ENCODE measurements around the gene ARID3A. TPM values are rescaled to one million over a fixed set of nuclear protein-coding genes. Genes with fewer than 3 reads are reported as not detected.

The ARID3A gene
- total RNA-seq, 1 experiment from 2014 or later, result 5.6 TPM

GRCh38 chr19:938233-938923 lies 12.5 kb downstream of the ARID3A start:
- Histone ChIP-seq H3K36me3 (ENCODE audit: low read depth, low read length) (no peaks in the 10 kb centered on the region), H3F3A (ENCODE audit: low read length, unreplicated experiment) (no peaks in the 10 kb centered on the region), H3K27me3 (ENCODE audit: low read length) (no peaks in the 10 kb centered on the region), H3K4me3 (ENCODE audit: low read length) (no peak overlapping the region), H3K9ac (ENCODE audit: low read length) (no peak overlapping the region), H3K79me2 (ENCODE audit: low read length) (peaks cover 4% of the 10 kb centered on the region; the same call in 1 of the 2 replicates), H3K27ac (ENCODE audit: low read length) (no peak overlapping the region), H4K20me1 (ENCODE audit: low read length) (no peaks in the 10 kb centered on the region), H3K9me2 (replicated peaks; ENCODE audit: low read length) (no peaks in the 10 kb centered on the region), H2AFZ (ENCODE audit: low read length) (no peak overlapping the region), H3K9me3 (ENCODE audit: low read length) (no peaks in the 10 kb centered on the region), H3K4me2 (ENCODE audit: low read length) (no peak overlapping the region), H3K4me1 (ENCODE audit: insufficient read depth, low read length) (peaks cover 29% of the 10 kb centered on the region; the same call in 1 of the 2 replicates)
- CTCF ChIA-PET, result no interaction called here
- ATAC-seq, result no peak
- intact Hi-C loops (cut with micrococcal nuclease), result no loop called here
- POLR2A ChIA-PET (ENCODE audit: unreplicated experiment), result no interaction called here
- TF ChIP-seq, protein P1, sequence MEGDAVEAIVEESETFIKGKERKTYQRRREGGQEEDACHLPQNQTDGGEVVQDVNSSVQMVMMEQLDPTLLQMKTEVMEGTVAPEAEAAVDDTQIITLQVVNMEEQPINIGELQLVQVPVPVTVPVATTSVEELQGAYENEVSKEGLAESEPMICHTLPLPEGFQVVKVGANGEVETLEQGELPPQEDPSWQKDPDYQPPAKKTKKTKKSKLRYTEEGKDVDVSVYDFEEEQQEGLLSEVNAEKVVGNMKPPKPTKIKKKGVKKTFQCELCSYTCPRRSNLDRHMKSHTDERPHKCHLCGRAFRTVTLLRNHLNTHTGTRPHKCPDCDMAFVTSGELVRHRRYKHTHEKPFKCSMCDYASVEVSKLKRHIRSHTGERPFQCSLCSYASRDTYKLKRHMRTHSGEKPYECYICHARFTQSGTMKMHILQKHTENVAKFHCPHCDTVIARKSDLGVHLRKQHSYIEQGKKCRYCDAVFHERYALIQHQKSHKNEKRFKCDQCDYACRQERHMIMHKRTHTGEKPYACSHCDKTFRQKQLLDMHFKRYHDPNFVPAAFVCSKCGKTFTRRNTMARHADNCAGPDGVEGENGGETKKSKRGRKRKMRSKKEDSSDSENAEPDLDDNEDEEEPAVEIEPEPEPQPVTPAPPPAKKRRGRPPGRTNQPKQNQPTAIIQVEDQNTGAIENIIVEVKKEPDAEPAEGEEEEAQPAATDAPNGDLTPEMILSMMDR (conservative IDR thresholded peaks at IDR 0.05; ENCODE audit: low read depth, low read length), result no peak
- no peak for TF ChIP-seq EZH2 (IDR thresholded peaks at IDR 0.05; ENCODE audit: low read length, unreplicated experiment)
- no TSS peak for BruUV-seq (replicated peaks)
- DNase-seq, result no peak

DNA sequence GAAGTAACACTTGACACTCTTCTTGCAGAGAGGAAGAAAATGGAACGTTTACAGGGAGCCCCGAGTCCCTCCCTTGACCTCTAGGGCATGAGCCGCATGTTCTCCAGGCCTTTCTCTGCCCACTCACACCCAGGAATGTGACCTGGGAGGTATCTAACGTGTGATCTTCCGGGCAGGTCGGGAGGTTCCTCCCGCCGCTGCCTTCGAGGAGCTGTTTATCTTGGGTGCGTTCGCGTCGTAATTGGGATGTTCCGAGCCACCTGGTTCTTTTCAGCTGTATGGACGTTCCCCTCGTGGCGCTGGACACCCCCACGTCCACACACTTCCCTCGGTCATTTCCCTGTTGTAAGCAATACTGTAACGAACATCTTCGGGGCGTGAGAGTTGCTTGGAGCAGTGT lies 13.6 kb downstream of the ARID3A start:
- peaks cover 4% of the 10 kb centered on the region; the same call in 1 of the 2 replicates for H3K79me2 ChIP-seq (ENCODE audit: low read length)
- no peaks in the 10 kb centered on the region for H3F3A ChIP-seq (ENCODE audit: low read length, unreplicated experiment)
- no peaks in the 10 kb centered on the region for H3K36me3 ChIP-seq (ENCODE audit: low read depth, low read length)
- H2AFZ ChIP-seq (ENCODE audit: low read length), result no peak overlapping the region
- CTCF ChIA-PET, result no interaction called here
- H3K9me3 ChIP-seq (ENCODE audit: low read length), result no peaks in the 10 kb centered on the region
- BruUV-seq (replicated peaks), result no TSS peak
- TF ChIP-seq EZH2phosphoT487 (IDR thresholded peaks at IDR 0.05; ENCODE audit: borderline replicate concordance, low read length) (no peak), EZH2 (IDR thresholded peaks at IDR 0.05; ENCODE audit: low read length, unreplicated experiment) (no peak)
- TF ChIP-seq, protein P1 (conservative IDR thresholded peaks at IDR 0.05; ENCODE audit: low read depth, low read length), result no peak
- H3K9me2 ChIP-seq (replicated peaks; ENCODE audit: low read length), result no peaks in the 10 kb centered on the region
- intact Hi-C loops (cut with micrococcal nuclease), result no loop called here
- ATAC-seq, result no peak
- no peak overlapping the region for H3K4me3 ChIP-seq (ENCODE audit: low read length)
- DNase-seq, result no peak
- no peak overlapping the region for H3K27ac ChIP-seq (ENCODE audit: low read length)
- H3K27me3 ChIP-seq (ENCODE audit: low read length), result no peaks in the 10 kb centered on the region
- no peak overlapping the region for H3K9ac ChIP-seq (ENCODE audit: low read length)
- POLR2A ChIA-PET (ENCODE audit: unreplicated experiment), result no interaction called here
- no peak overlapping the region for H3K4me2 ChIP-seq (ENCODE audit: low read length)
- H4K20me1 ChIP-seq (ENCODE audit: low read length), result no peaks in the 10 kb centered on the region
- peaks cover 25% of the 10 kb centered on the region; the same call in 1 of the 2 replicates for H3K4me1 ChIP-seq (ENCODE audit: insufficient read depth, low read length)

DNA sequence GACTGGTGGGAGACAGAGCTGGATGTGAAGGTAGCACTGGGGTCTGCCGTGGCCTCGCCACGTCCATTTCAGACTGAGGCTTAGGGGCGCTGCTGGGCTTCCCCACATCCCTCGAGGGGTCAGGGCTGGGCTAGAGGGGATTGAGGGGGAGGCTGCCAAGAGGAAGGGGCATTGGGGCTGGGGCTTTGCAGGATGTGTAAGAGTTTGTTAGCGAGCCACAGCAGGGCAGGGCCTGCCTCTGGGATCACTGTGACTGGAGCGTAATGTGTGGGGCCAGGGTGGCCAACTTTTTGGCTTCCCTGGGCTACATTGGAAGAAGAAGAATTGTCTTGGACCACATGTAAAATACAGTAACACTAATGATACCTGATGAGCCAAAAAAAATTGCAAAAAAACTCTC lies 14.1 kb downstream of the ARID3A start:
- no TSS peak for BruUV-seq (replicated peaks)
- POLR2A ChIA-PET (ENCODE audit: unreplicated experiment), result no interaction called here
- no peak overlapping the region for H3K9ac ChIP-seq (ENCODE audit: low read length)

More for the DNA sequence above, 14.1 kb downstream of the ARID3A start:
- Histone ChIP-seq H3K27ac (ENCODE audit: low read length) (no peak overlapping the region), H3F3A (ENCODE audit: low read length, unreplicated experiment) (no peaks in the 10 kb centered on the region), H2AFZ (ENCODE audit: low read length) (no peak overlapping the region), H3K4me1 (ENCODE audit: insufficient read depth, low read length) (peaks cover 20% of the 10 kb centered on the region; the same call in 1 of the 2 replicates), H3K4me2 (ENCODE audit: low read length) (no peak overlapping the region), H3K79me2 (ENCODE audit: low read length) (peaks cover 4% of the 10 kb centered on the region; the same call in 1 of the 2 replicates), H4K20me1 (ENCODE audit: low read length) (no peaks in the 10 kb centered on the region), H3K4me3 (ENCODE audit: low read length) (no peak overlapping the region), H3K27me3 (ENCODE audit: low read length) (no peaks in the 10 kb centered on the region), H3K9me3 (ENCODE audit: low read length) (no peaks in the 10 kb centered on the region), H3K36me3 (ENCODE audit: low read depth, low read length) (no peaks in the 10 kb centered on the region), H3K9me2 (replicated peaks; ENCODE audit: low read length) (no peaks in the 10 kb centered on the region)
- ATAC-seq (no peak), DNase-seq (no peak)
- CTCF ChIA-PET, result no interaction called here
- intact Hi-C loops (cut with micrococcal nuclease), result no loop called here
- TF ChIP-seq EZH2phosphoT487 (IDR thresholded peaks at IDR 0.05; ENCODE audit: borderline replicate concordance, low read length), result no peak
- TF ChIP-seq, protein P1 (conservative IDR thresholded peaks at IDR 0.05; ENCODE audit: low read depth, low read length), result no peak
- TF ChIP-seq EZH2 (IDR thresholded peaks at IDR 0.05; ENCODE audit: low read length, unreplicated experiment), result no peak
